SW 1271 (cell line): ENCODE measurements around the gene TBC1D19.
"Not testable (repeated sequence)": the region's sequence is repeated elsewhere in the genome, so short reads cannot be mapped to it uniquely, and the experiment has no call there.

Experiments
- DNase-seq, 2 experiments: peaks; one replicate each; lab custom pipeline; 2025; lab: John Stamatoyannopoulos, UW

Gene TBC1D19

GRCh38 chr4:26596843-26597242, 13.0 kb downstream of the TBC1D19 start:
- DNase-seq, result no peak

- DNase-seq, result no peak
These were observed 17.3 kb downstream of the TBC1D19 start for GRCh38 chr4:26601204-26601603.

- DNase-seq, result no peak
These were observed 23.9 kb downstream of the TBC1D19 start for GRCh38 chr4:26607776-26608175.

- DNase-seq, result no peak
These were observed 25.5 kb downstream of the TBC1D19 start for GRCh38 chr4:26609391-26609790.

GRCh38 chr4:26609868-26610267, 26.0 kb downstream of the TBC1D19 start:
- no peak for DNase-seq

- no peak for DNase-seq
These were observed 27.5 kb downstream of the TBC1D19 start for GRCh38 chr4:26611372-26611771.

- no peak for DNase-seq
These were observed 28.0 kb downstream of the TBC1D19 start for GRCh38 chr4:26611885-26612284.

GRCh38 chr4:26613237-26613636, 29.4 kb downstream of the TBC1D19 start:
- DNase-seq, result no peak

- DNase-seq, result no peak
These were observed 29.9 kb downstream of the TBC1D19 start for GRCh38 chr4:26613735-26614134.

- DNase-seq, result no peak
These were observed 35.9 kb downstream of the TBC1D19 start for GRCh38 chr4:26619784-26620183.

- no peak for DNase-seq
These were observed 37.5 kb downstream of the TBC1D19 start for GRCh38 chr4:26621366-26621765.

- no peak for DNase-seq
These were observed 39.0 kb downstream of the TBC1D19 start for GRCh38 chr4:26622913-26623312.

- not testable (repeated sequence) for DNase-seq
These were observed 42.8 kb downstream of the TBC1D19 start for GRCh38 chr4:26626658-26627057.

GRCh38 chr4:26632916-26633315, 49.0 kb downstream of the TBC1D19 start:
- no peak for DNase-seq

- no peak for DNase-seq
These were observed 50.4 kb downstream of the TBC1D19 start for GRCh38 chr4:26634237-26634636.

- DNase-seq, result no peak
These were observed 52.6 kb downstream of the TBC1D19 start for GRCh38 chr4:26636458-26636857.

GRCh38 chr4:26640639-26641038, 56.8 kb downstream of the TBC1D19 start:
- not testable (repeated sequence) for DNase-seq

GRCh38 chr4:26647523-26648224, 63.8 kb downstream of the TBC1D19 start:
- no peak for DNase-seq

GRCh38 chr4:26648260-26648659, 64.4 kb downstream of the TBC1D19 start:
- no peak for DNase-seq

GRCh38 chr4:26660261-26660660, 76.4 kb downstream of the TBC1D19 start:
- DNase-seq, result no peak

- no peak for DNase-seq
These were observed 80.0 kb downstream of the TBC1D19 start for GRCh38 chr4:26663888-26664287.

- no peak for DNase-seq
These were observed 87.1 kb downstream of the TBC1D19 start for GRCh38 chr4:26670903-26671537.

- not testable (repeated sequence) for DNase-seq
These were observed 95.3 kb downstream of the TBC1D19 start for GRCh38 chr4:26679040-26679695.
